ACC112 (cell line): ENCODE measurements around the gene MEGF11.

Experiments
- H2AFZ ChIP-seq: fragments of 200-600 bp; sonication (generic); one replicate; pipeline ENCODE4 v1.6.0; 2017; ENCODE audit warnings: antibody characterized with exemption, low read length; ENCODE audit not compliant: unreplicated experiment
- H3K27ac ChIP-seq: fragments of 200-600 bp; sonication (generic); 2 replicates; pipeline ENCODE4 v1.5.1; 2014; ENCODE audit warnings: low read depth, mild to moderate bottlenecking, antibody characterized with exemption, low read length, moderate library complexity
- H3K27me3 ChIP-seq: fragments of 200-600 bp; sonication (generic); 2 replicates; pipeline ENCODE4 v1.6.1; 2014; ENCODE audit warnings: mild to moderate bottlenecking, antibody characterized with exemption, low read length, moderate library complexity, mixed read lengths; ENCODE audit not compliant: insufficient read depth
- H3K36me3 ChIP-seq: fragments of 200-600 bp; sonication (generic); 2 replicates; pipeline ENCODE4 v1.6.1; 2016; ENCODE audit warnings: mild to moderate bottlenecking, antibody characterized with exemption, low read length, moderate library complexity, mixed read lengths; ENCODE audit not compliant: insufficient read depth
- H3K4me1 ChIP-seq: fragments of 200-600 bp; sonication (generic); one replicate; pipeline ENCODE4 v1.6.1; 2016; ENCODE audit warnings: low read length, mixed read lengths; ENCODE audit not compliant: insufficient read depth, unreplicated experiment, control insufficient read depth
- H3K4me3 ChIP-seq: fragments of 200-600 bp; sonication (generic); 2 replicates; pipeline ENCODE4 v1.5.1; 2014; ENCODE audit warnings: mild to moderate bottlenecking, low read depth, low read length
- H3K79me2 ChIP-seq: fragments of 200-600 bp; sonication (generic); one replicate; pipeline ENCODE4 v1.6.0; 2016; ENCODE audit warnings: low read length; ENCODE audit not compliant: control insufficient read depth, unreplicated experiment, insufficient read depth

MEGF11 gene

GRCh38 chr15:66051833-66052232, 201.7 kb downstream of the MEGF11 start:
- H3K36me3 ChIP-seq = no peaks in the 10 kb centered on the region
- H3K79me2 ChIP-seq = no peaks in the 10 kb centered on the region
- peaks cover 88% of the 10 kb centered on the region for H3K27me3 ChIP-seq
- no peak overlapping the region for H2AFZ ChIP-seq
- no peak overlapping the region for H3K27ac ChIP-seq
- no peaks in the 10 kb centered on the region for H3K4me1 ChIP-seq
- no peak overlapping the region for H3K4me3 ChIP-seq

GRCh38 chr15:66050264-66050663, 203.3 kb downstream of the MEGF11 start:
- H3K79me2 ChIP-seq = no peaks in the 10 kb centered on the region
- peaks cover 84% of the 10 kb centered on the region for H3K27me3 ChIP-seq
- H2AFZ ChIP-seq = no peak overlapping the region
- no peaks in the 10 kb centered on the region for H3K36me3 ChIP-seq
- no peaks in the 10 kb centered on the region for H3K4me1 ChIP-seq
- H3K4me3 ChIP-seq = no peak overlapping the region
- no peak overlapping the region for H3K27ac ChIP-seq

GRCh38 chr15:66049353-66049752, 204.2 kb downstream of the MEGF11 start:
- no peaks in the 10 kb centered on the region for H3K36me3 ChIP-seq
- H2AFZ ChIP-seq = no peak overlapping the region
- H3K79me2 ChIP-seq = no peaks in the 10 kb centered on the region
- no peak overlapping the region for H3K4me3 ChIP-seq
- no peak overlapping the region for H3K27ac ChIP-seq
- peaks cover 82% of the 10 kb centered on the region for H3K27me3 ChIP-seq
- H3K4me1 ChIP-seq = no peaks in the 10 kb centered on the region

- peaks cover 86% of the 10 kb centered on the region for H3K27me3 ChIP-seq
- no peaks in the 10 kb centered on the region for H3K36me3 ChIP-seq
- no peaks in the 10 kb centered on the region for H3K4me1 ChIP-seq
- no peaks in the 10 kb centered on the region for H3K79me2 ChIP-seq
- H2AFZ ChIP-seq = no peak overlapping the region
- no peak overlapping the region for H3K27ac ChIP-seq
- H3K4me3 ChIP-seq = no peak overlapping the region
Observed at GRCh38 chr15:66047321-66048024, 206.1 kb downstream of the MEGF11 start.

GRCh38 chr15:66046751-66047150, 206.8 kb downstream of the MEGF11 start:
- Histone ChIP-seq H3K27ac (no peak overlapping the region), H2AFZ (no peak overlapping the region), H3K79me2 (no peaks in the 10 kb centered on the region), H3K27me3 (peaks cover 86% of the 10 kb centered on the region), H3K4me3 (no peak overlapping the region), H3K4me1 (no peaks in the 10 kb centered on the region), H3K36me3 (no peaks in the 10 kb centered on the region)

- H3K4me1 ChIP-seq = no peaks in the 10 kb centered on the region
- H3K27me3 ChIP-seq = peaks cover 86% of the 10 kb centered on the region
- no peak overlapping the region for H2AFZ ChIP-seq
- no peaks in the 10 kb centered on the region for H3K79me2 ChIP-seq
- no peak overlapping the region for H3K27ac ChIP-seq
- no peaks in the 10 kb centered on the region for H3K36me3 ChIP-seq
- H3K4me3 ChIP-seq = no peak overlapping the region
Observed at GRCh38 chr15:66046326-66046725, 207.2 kb downstream of the MEGF11 start.

- Histone ChIP-seq H3K4me1 (no peaks in the 10 kb centered on the region), H2AFZ (no peak overlapping the region), H3K4me3 (no peak overlapping the region), H3K36me3 (no peaks in the 10 kb centered on the region), H3K27ac (no peak overlapping the region), H3K79me2 (no peaks in the 10 kb centered on the region), H3K27me3 (peaks cover 90% of the 10 kb centered on the region)
Observed at GRCh38 chr15:66045542-66045941, 208.0 kb downstream of the MEGF11 start.

GRCh38 chr15:66044837-66045236, 208.7 kb downstream of the MEGF11 start:
- Histone ChIP-seq H3K27me3 (peaks cover 91% of the 10 kb centered on the region), H3K36me3 (no peaks in the 10 kb centered on the region), H3K79me2 (no peaks in the 10 kb centered on the region), H3K4me3 (no peak overlapping the region), H3K4me1 (no peaks in the 10 kb centered on the region), H3K27ac (no peak overlapping the region), H2AFZ (no peak overlapping the region)

- Histone ChIP-seq H2AFZ (no peak overlapping the region), H3K27ac (no peak overlapping the region)
Observed at GRCh38 chr15:66043264-66043663, 210.3 kb downstream of the MEGF11 start.

GRCh38 chr15:66042624-66043023, 210.9 kb downstream of the MEGF11 start:
- H3K79me2 ChIP-seq = no peaks in the 10 kb centered on the region
- no peaks in the 10 kb centered on the region for H3K4me1 ChIP-seq
- H3K27me3 ChIP-seq = peaks cover 93% of the 10 kb centered on the region
- H3K36me3 ChIP-seq = no peaks in the 10 kb centered on the region
- H3K27ac ChIP-seq = no peak overlapping the region
- no peak overlapping the region for H3K4me3 ChIP-seq
- H2AFZ ChIP-seq = no peak overlapping the region

More at GRCh38 chr15:66043264-66043663, 210.3 kb downstream of the MEGF11 start:
- H3K27me3 ChIP-seq = peaks cover 90% of the 10 kb centered on the region
- no peak overlapping the region for H3K4me3 ChIP-seq
- no peaks in the 10 kb centered on the region for H3K79me2 ChIP-seq
- no peaks in the 10 kb centered on the region for H3K4me1 ChIP-seq
- H3K36me3 ChIP-seq = no peaks in the 10 kb centered on the region

- no peak overlapping the region for H3K27ac ChIP-seq
- no peaks in the 10 kb centered on the region for H3K36me3 ChIP-seq
- H3K4me1 ChIP-seq = no peaks in the 10 kb centered on the region
- no peak overlapping the region for H2AFZ ChIP-seq
- H3K4me3 ChIP-seq = no peak overlapping the region
- no peaks in the 10 kb centered on the region for H3K79me2 ChIP-seq
- H3K27me3 ChIP-seq = peaks cover 93% of the 10 kb centered on the region
Observed at GRCh38 chr15:66041276-66041675, 212.3 kb downstream of the MEGF11 start.
